Bone marrow (tissue), 2 donors: ENCODE measurements around the gene PACS2.

Experiments
- DNase-seq, 2 donors: peaks; one replicate each; lab custom pipeline; 2025; lab: John Stamatoyannopoulos, UW

PACS2 gene

GRCh38 chr14:105423488-105424195, 109.1 kb downstream of the PACS2 start:
- DNase-seq, result no peak

- DNase-seq, result no peak
These were observed 110.3 kb downstream of the PACS2 start for GRCh38 chr14:105424861-105425260.

GRCh38 chr14:105425823-105426247, 111.3 kb downstream of the PACS2 start:
- DNase-seq, result no peak

GRCh38 chr14:105426416-105427130, 112.0 kb downstream of the PACS2 start:
- DNase-seq, result no peak

GRCh38 chr14:105427412-105427811, 112.9 kb downstream of the PACS2 start:
- no peak for DNase-seq

- DNase-seq, result no peak
These were observed 113.5 kb downstream of the PACS2 start for GRCh38 chr14:105427936-105428485.

- no peak for DNase-seq
These were observed 115.5 kb downstream of the PACS2 start for GRCh38 chr14:105430042-105430441.

- DNase-seq, result no peak
These were observed 116.0 kb downstream of the PACS2 start for GRCh38 chr14:105430565-105430964.

GRCh38 chr14:105431256-105431655, 116.7 kb downstream of the PACS2 start:
- DNase-seq, result no peak

GRCh38 chr14:105432657-105433056, 118.1 kb downstream of the PACS2 start:
- DNase-seq, result no peak

GRCh38 chr14:105433161-105433605, 118.6 kb downstream of the PACS2 start:
- no peak for DNase-seq

- no peak for DNase-seq
These were observed 121.9 kb downstream of the PACS2 start for GRCh38 chr14:105436402-105436801.

- DNase-seq, result no peak
These were observed 122.6 kb downstream of the PACS2 start for GRCh38 chr14:105436891-105437722.

GRCh38 chr14:105437723-105438500, 123.4 kb downstream of the PACS2 start:
- no peak for DNase-seq

- DNase-seq, result no peak
These were observed 124.6 kb downstream of the PACS2 start for GRCh38 chr14:105439179-105439578.

GRCh38 chr14:105439710-105440553, 125.4 kb downstream of the PACS2 start:
- no peak for DNase-seq

GRCh38 chr14:105440554-105440900, 126.0 kb downstream of the PACS2 start:
- DNase-seq, result no peak

GRCh38 chr14:105440992-105441391, 126.4 kb downstream of the PACS2 start:
- DNase-seq, result no peak

GRCh38 chr14:105442125-105442524, 127.6 kb downstream of the PACS2 start:
- DNase-seq, result no peak

GRCh38 chr14:105442834-105443233, 128.3 kb downstream of the PACS2 start:
- no peak for DNase-seq

GRCh38 chr14:105444859-105445258, 130.3 kb downstream of the PACS2 start:
- no peak for DNase-seq
